Hepatocyte (in vitro differentiated cells): ENCODE data around the gene KCND3. TPM values are rescaled to one million over a fixed set of nuclear protein-coding genes. Genes with fewer than 3 reads are reported as not detected.

Source experiments
- DNase-seq: peaks from one replicate; pipeline ENCODE4 v3.0.0-alpha.2; 2016; ENCODE audit warnings: low spot score
- H2AFZ ChIP-seq: fragments of 200-600 bp; sonication (generic); 2 replicates; pipeline ENCODE4 v1.6.0; 2016; ENCODE audit warnings: antibody characterized with exemption, mild to moderate bottlenecking
- H3K27ac ChIP-seq: fragments of 200-600 bp; sonication (generic); 2 replicates; pipeline ENCODE4 v1.5.1; 2016; ENCODE audit warnings: mild to moderate bottlenecking
- H3K27me3 ChIP-seq: fragments of 200-600 bp; sonication (generic); 2 replicates; pipeline ENCODE4 v1.6.1; 2016
- H3K36me3 ChIP-seq: fragments of 200-600 bp; sonication (generic); replicated peaks from 2 replicates; pipeline ENCODE4 v1.5.1; 2016; ENCODE audit warnings: low read depth; ENCODE audit not compliant: insufficient read depth
- H3K4me1 ChIP-seq: fragments of 200-600 bp; sonication (generic); 2 replicates; pipeline ENCODE4 v1.5.1; 2016; ENCODE audit warnings: mild to moderate bottlenecking, moderate library complexity; ENCODE audit not compliant: insufficient read depth
- H3K4me2 ChIP-seq: fragments of 200-600 bp; sonication (generic); 2 replicates; pipeline ENCODE4 v1.6.0; 2016
- H3K4me3 ChIP-seq: fragments of 200-600 bp; sonication (generic); 2 replicates; pipeline ENCODE4 v1.5.1; 2016; ENCODE audit warnings: mild to moderate bottlenecking
- H3K79me2 ChIP-seq: fragments of 200-600 bp; sonication (generic); 2 replicates; pipeline ENCODE4 v1.6.0; 2017; ENCODE audit warnings: mild to moderate bottlenecking
- H3K9me2 ChIP-seq: fragments of 200-600 bp; sonication (generic); replicated peaks from 2 replicates; pipeline ENCODE4 v1.6.0; 2017; ENCODE audit warnings: mild to moderate bottlenecking; ENCODE audit not compliant: insufficient read depth
- H3K9me3 ChIP-seq: fragments of 200-600 bp; sonication (generic); 2 replicates; pipeline ENCODE4 v1.5.1; 2016; ENCODE audit warnings: low read depth, mild to moderate bottlenecking
- H4K20me1 ChIP-seq: fragments of 200-600 bp; sonication (generic); 2 replicates; pipeline ENCODE4 v1.6.0; 2016; ENCODE audit warnings: mild to moderate bottlenecking; ENCODE audit not compliant: insufficient read depth, poor library complexity, severe bottlenecking
- CTCF ChIP-seq: fragments of 200-600 bp; sonication (generic); IDR thresholded peaks from 2 replicates; pipeline ENCODE4 v1.5.1; 2016; ENCODE audit warnings: antibody characterized with exemption, mild to moderate bottlenecking; ENCODE audit not compliant: poor library complexity
- EZH2 ChIP-seq: fragments of 200-600 bp; sonication (generic); IDR thresholded peaks from 2 replicates; pipeline ENCODE4 v1.6.1; 2016; ENCODE audit warnings: antibody characterized with exemption, mild to moderate bottlenecking, borderline replicate concordance
- EZH2phosphoT487 ChIP-seq: fragments of 200-600 bp; sonication (generic); IDR thresholded peaks from one replicate; pipeline ENCODE4 v1.6.1; 2018; ENCODE audit warnings: antibody characterized with exemption, mild to moderate bottlenecking, low read depth, moderate library complexity; ENCODE audit not compliant: unreplicated experiment, severe bottlenecking
- WGBS: methylation state at CpG from one replicate; pipeline ENCODE4 v1.1.6; 2016; ENCODE audit warnings: low lambda C conversion rate; ENCODE audit errors: missing lambda C conversion rate; 5-methylcytosine and 5-hydroxymethylcytosine counted together
- polyA plus RNA-seq: library from polyadenylated mRNA; unstranded; fragments of >200 nt; fragmentation: Nextera tagmentation; extraction: Ambion mirVana; gene quantifications from 2 replicates; pipeline ENCODE4 v1.2.1, GENCODE V29; 2016
- total RNA-seq: library from RNA; depleted of rRNA; stranded (reverse); fragments of >200 nt; gene quantifications from 2 replicates; pipeline ENCODE4 v1.2.3, GENCODE V29; 2014

KCND3 gene
- total and polyA plus RNA-seq, 2 experiments from 2014 or later, result 1.4 to 2.7 TPM

GRCh38 chr1:111953797-111954196 lies 35.7 kb downstream of the KCND3 start:
- Histone ChIP-seq H3K4me3 (no peak overlapping the region), H3K36me3 (no peaks in the 10 kb centered on the region), H3K9me3 (no peaks in the 10 kb centered on the region), H2AFZ (no peak overlapping the region), H3K9me2 (no peaks in the 10 kb centered on the region), H4K20me1 (no peaks in the 10 kb centered on the region), H3K4me1 (no peaks in the 10 kb centered on the region), H3K4me2 (no peak overlapping the region), H3K27me3 (no peaks in the 10 kb centered on the region), H3K27ac (no peak overlapping the region), H3K79me2 (no peaks in the 10 kb centered on the region)
- TF ChIP-seq EZH2phosphoT487 (no peak), EZH2 (no peak), CTCF (no peak)
- no peak for DNase-seq
- 69% methylated on average over 5 of the region's 5 CpGs for WGBS

GRCh38 chr1:111952125-111952657 lies 37.3 kb downstream of the KCND3 start:
- H3K9me3 ChIP-seq, result no peaks in the 10 kb centered on the region
- H3K4me3 ChIP-seq, result no peak overlapping the region
- TF ChIP-seq EZH2phosphoT487, result no peak
- no peak for TF ChIP-seq EZH2
- TF ChIP-seq CTCF, result no peak
- no peaks in the 10 kb centered on the region for H3K9me2 ChIP-seq
- H4K20me1 ChIP-seq, result no peaks in the 10 kb centered on the region
- H3K27ac ChIP-seq, result no peak overlapping the region
- H2AFZ ChIP-seq, result no peak overlapping the region
- no peaks in the 10 kb centered on the region for H3K36me3 ChIP-seq
- no peaks in the 10 kb centered on the region for H3K27me3 ChIP-seq
- no peaks in the 10 kb centered on the region for H3K4me1 ChIP-seq
- DNase-seq, result no peak
- 74% methylated on average over 4 of the region's 4 CpGs for WGBS
- no peaks in the 10 kb centered on the region for H3K79me2 ChIP-seq
- H3K4me2 ChIP-seq, result no peak overlapping the region

GRCh38 chr1:111948209-111949171 lies 41.0 kb downstream of the KCND3 start:
- Histone ChIP-seq H3K4me1 (no peaks in the 10 kb centered on the region), H3K79me2 (no peaks in the 10 kb centered on the region), H3K4me2 (no peak overlapping the region), H4K20me1 (no peaks in the 10 kb centered on the region), H3K27me3 (no peaks in the 10 kb centered on the region), H3K9me2 (no peaks in the 10 kb centered on the region), H3K36me3 (no peaks in the 10 kb centered on the region), H3K9me3 (no peaks in the 10 kb centered on the region), H2AFZ (no peak overlapping the region), H3K27ac (no peak overlapping the region), H3K4me3 (no peak overlapping the region)
- WGBS, result 52% methylated on average over 6 of the region's 6 CpGs
- no peak for TF ChIP-seq EZH2
- TF ChIP-seq CTCF, result no peak
- no peak for TF ChIP-seq EZH2phosphoT487
- peak; percentile 16 for DNase-seq
